Middle frontal gyrus (tissue), 1 donor: ENCODE measurements around the gene MAD1L1.

Experiments
- DNase-seq: peaks from one replicate; pipeline ENCODE4 v3.0.0-alpha.2; 2015; ENCODE audit warnings: low spot score; ENCODE audit errors: extremely low spot score

The MAD1L1 gene

DNA sequence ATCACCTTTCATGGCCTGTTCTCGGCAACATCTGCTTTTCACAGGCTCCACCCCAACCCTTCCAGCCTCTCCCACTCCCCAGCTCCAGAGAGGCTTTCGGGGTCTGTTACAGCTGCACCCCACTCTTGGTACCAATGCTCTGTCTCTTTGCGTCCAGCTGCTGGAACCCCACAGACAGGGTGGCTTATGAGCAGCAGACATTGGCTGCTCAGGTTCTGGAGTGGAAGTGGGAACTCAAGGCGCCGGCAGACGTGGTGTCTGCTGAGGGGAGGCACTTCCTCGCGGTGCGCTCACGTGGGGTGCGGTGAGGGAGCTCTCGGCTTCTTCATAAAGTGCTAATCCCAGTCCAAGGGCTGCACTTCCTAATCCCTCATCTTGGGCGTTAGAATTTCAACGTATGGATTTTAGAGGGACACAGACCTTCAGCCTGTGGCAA is 377.0 kb downstream of the MAD1L1 start:
- no peak for DNase-seq

DNA sequence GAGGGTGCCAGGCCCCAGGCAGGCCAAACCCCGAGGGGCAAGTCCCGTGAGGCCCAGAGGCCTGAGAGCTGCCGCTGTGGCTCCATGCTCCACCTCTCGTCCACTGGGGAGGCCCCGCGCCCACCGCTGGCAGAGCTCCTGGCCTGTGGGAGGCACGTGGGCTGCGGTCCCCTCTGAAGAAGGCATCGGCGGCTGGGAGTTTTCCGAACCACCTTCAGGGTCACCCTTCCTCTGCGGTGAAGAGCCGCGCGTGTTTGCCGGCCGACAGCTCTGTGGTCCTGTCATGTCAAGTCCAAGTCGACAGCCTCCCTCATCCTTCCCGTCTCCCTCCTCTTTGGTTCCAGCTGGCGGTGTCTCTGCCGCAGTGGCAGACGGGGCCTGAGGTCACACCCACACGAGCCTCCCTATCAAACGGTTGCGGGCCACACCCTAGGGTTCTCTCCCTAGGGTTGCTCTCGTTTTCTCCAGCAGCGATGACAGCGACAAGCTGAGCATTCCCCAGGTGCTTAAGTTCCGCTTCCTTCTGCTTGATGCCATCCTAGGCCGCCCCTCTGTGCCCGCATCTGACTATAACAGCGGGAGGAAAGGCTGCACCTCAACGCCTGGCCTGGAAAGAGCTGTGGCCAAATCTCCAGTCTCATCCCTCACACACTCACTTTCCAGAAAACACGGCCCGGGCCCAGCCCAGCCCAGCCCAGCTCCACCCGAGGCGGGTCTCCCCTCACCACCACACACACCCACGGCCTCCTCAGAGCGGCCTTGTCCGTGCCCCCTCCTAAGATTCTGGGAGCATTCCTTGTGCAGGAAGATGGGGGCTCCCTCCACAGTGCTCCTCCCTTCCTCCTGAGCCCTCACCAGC is 377.6 kb downstream of the MAD1L1 start:
- DNase-seq = no peak

DNA sequence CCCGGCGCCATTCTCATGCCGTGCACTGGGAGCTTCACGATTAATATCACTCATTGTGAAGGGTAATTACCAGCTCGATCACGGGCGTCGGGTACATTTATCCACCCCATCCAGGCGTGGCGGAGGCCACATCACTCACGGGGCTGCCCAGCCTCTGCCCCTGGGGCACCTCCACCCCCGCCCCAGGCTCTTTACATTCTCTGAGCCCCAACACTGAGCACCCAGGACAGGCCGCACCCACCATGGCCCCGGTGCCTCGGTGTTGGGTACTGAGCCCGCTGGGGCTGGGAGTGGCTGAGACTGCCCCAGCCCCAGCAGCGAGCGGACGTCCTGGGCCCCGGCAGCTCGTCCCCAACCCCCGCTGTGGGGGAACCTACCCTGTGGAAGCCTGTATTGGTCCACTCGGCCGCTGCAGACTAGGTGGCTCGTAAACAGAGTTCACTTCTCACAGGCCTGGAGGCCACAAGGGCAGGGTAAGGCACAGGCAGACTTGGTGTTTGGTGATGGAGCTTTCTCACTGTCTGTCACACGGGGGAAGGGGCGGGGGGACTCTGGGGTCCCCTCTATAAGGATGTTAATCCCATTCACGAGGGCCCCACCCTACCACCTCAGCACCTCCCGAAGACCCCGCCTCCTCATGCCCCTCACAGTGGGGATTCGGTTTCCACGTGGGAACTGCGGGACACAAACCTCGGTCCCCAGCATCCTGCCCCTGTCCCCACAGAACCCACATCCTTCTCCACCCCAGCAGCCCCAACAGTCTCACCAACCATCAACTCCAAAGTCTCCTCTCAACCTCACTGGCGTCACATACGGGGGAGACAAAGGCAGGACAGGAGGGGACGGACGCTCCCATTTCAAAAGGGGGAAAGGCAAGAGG is 378.5 kb downstream of the MAD1L1 start:
- DNase-seq = no peak

DNA sequence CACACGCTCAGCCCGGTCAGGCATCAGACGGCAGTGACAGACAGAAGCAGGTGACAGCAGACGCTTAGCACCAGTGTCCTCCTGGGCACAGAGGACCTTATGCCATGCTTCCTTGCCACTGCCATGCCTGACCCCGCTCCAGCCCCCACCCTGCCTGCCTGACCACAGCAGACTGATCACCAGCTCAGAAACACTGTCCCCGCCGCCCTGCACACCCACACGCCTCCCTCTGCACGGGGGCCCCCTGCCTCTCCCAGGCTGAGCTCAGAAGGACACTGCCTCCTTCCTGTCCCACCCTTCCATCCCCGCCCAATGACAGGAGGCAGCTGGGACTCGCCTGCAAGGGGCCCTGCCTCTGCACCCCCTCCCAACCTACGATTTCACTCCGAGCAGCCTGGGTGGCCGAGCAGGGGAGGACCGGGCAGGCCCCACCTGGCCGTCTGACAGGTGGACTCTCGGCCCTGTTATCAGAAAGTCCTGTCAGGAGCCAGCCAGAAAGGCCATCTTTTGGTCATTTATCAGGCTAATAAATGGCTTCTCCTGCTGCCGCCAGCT is 379.2 kb downstream of the MAD1L1 start:
- no peak for DNase-seq

DNA sequence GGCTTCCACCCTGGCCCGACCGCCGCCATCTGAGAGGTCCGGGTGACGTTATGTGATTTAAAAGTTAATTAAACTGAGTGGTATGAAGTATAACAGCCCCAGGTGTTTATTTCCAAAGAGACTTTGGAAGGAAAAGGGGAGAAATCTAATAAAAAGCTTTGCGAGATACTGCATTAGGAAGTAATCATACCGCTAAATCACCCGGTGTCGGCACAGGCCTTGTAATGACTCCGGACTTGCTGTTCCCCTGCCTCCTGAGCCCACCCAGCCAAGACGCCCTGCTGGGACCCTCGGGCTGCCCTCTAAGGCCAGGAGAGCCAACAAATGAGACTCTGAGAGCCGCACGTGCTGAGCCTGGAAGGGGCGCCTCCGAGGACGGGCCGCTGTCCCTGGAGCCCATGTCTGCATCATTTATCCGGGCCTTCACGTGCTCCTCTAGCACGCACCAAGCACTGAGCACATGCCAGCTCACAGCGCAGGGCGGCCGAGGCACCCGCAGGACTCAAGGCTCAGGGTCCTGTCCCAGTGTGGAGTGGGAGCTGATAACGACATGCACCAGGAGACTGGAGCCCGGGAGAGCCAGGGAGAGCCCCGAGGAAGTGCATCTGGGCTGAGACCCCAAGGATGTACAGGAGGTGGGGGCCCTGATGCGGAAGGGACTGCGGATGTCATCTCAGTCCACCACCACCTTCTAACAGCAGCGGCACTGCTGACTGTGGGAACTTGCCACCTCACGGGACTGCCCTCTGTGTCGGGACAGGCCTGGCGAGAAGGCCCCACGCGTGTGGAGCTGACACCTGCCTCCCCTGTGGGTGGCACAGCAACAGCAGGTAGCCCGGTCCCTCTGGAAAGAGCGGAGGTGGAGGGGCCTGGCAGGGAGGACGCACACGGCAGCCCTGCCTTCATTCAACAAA is 380.0 kb downstream of the MAD1L1 start:
- no peak for DNase-seq

DNA sequence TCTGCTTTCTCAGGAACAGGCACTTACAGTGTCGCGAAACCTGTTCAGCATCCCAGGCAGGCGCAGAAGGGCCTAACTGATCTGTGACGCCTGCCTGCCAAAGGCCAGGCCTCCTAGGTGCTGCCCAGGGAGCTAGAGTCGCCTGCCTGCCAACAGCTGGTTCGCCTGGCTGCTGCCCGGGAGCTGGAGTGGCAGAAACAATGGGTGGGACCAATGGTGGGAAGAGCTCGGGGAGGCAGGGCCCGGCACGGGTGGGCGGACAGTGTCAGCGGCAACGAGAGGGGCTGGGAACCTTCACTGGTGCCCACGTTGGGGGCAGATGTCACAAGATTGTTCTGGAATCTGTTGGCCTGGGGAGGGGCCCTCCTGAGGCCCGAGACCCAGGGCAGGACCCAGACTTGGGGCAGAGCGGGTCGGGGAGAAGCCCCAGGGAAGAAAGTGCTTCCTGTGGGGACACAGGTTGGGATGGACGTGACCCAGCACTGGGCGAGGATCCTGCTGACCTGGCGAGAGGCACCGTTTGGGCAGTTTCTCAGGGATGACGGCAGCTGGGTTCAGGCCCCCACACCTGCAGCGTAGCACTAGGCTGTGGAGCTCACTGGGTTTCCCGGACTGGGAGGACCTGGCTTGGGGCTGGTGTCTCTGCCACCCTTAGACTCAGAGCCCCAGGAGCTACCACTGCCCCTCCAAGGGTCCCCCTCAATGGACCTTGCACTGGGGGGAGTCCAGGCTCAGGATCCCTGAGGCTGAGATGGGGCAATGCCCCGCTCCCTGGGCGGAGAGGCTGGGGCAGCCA is 380.8 kb downstream of the MAD1L1 start:
- no peak for DNase-seq

DNA sequence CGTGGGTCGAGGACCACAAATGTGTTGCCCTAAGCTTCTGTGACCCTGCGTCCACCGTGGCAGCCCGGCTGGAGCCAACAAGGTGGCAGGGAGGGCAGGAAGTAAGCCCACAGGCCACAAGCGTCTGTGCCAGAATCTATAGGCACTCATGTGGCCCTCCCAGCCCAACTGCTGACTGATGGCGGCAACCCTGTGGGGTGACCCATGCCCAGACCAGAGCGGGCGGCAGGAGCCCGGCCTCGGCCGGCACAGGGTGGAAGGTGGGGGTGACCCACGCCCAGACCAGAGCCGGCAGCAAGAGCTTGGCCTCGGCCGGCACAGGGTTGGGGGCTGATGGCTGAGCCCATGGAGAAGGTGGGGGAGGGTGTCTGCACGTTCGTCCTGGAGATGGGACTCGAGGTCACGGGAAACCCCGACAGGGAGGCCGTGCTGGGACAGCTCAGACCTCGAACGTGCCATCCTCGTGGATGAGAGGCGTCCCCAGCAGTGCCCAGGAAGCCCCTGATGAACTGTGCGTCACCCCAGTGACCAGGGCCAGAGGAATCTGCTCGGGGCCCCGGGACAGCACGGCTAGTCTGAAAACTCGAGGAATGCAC is 381.7 kb downstream of the MAD1L1 start:
- no peak for DNase-seq

DNA sequence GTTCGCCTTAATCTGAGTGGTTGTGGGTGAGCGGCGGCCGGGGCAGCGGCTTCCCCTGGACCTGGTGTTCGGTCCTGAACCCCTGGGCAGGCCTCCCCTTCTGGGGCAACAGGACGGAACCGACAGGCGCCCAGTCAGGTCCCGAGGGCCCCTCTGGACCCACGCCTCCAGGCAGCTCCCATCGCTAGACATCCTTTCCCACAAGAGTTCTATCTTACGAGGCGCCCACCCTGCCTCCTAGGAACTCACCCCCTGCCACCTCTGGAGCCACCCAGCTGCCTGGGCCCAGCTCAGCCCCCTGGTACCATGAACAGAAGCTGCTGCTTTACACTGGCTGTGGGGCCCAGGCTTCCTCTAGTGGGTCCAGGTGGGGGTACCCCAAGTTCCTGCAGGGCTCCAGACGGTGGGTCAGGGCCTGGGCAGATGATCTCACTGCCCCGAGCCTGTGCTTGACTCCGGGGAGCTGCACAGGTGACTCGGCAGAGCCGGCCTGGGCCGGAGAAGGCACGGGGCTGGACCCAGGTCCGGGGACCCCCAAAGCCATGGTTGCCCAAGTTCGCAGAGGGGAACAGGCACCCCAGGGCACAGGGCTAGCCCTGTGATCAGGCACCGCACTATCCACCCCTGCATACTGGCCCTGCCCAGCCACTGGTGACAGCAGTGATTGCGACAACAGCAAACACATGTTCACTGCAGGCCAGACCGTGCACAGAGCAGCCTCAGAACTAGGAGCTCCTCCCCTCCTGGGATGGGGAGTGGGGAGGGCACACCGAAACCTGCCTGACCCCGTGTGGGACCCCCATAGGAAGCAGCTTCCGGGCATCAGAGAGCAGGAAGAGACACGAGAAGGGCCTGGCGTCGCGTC is 382.4 kb downstream of the MAD1L1 start:
- no peak for DNase-seq

DNA sequence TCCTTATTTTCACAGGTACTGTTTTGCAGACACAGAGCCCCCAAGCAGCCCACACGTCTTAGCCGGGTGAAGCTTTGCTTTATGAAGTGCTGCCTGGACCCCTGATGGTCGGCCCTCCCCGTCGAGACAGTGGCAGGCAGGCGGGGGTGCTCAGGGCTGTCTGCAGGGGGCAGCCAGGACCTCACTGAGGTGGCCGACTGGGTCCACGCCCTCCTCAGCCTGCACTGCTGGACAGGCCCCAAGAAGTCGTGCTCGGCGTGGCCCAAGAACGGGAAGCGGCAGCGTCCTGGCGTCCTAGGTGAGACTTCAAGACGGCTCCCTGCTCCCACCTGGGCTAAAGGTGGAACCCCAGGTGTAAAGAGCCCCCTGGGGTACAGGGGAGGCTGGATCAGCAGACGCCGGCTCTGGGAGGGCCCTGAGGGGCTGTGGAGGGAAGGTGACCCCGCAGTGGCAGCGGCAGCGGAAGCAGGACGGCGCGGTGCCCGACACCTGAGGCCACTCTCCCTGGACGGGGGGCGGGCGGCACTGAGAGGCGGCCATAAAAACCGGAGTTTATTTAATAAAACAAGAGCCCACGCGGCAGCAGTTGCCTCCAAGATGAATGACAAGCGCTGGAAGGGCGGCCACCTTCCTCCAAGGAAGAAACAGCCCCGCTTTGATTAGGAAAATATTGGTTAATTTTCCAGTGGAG is 383.2 kb downstream of the MAD1L1 start:
- no peak for DNase-seq

DNA sequence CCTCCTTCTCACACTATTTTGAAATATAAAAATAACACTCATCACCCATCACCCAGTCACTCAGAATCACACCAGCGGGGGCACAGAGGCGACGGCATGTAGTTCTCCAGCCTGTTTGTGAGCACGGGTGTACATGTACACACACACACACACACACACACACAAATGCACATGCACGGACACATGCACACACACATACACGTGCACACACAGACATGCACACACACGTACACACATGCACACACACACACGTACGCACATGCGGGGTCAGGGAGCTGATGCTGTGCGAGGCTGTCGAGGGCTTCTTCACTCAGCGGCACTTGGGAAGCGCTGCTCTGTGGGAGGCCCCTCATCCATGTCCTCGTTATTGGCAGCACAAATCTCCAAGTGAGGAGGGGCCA is 383.8 kb downstream of the MAD1L1 start:
- no peak for DNase-seq

DNA sequence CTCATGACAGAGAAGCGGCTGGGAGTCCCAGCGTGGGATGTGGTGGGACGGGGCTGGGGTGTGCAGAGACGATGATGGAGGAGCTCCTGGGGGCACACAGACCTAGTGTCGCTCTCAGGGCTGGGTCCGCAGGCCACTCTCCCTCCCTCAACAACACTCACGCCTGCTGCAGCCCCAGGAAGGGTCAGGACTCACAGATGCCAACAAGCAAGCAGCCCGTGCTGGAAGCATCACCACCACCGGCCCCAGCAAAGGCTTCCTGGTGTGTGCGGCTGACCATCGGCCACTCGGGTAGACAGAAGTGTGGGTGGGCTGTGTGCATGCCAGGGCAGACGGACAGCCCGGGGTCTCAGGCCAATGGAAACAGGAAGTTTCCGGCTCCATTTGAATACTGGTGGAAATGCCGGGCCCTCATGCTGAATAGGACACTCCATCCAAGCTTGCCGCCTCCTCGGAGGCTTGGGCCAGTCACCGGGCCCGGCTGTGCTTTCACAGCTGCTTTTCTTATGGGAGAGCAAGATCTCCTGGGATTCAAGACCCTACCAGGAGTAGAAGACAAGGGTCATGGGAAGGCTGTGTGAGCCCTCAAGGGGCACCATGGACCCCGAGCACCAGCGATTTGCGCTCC is 384.6 kb downstream of the MAD1L1 start:
- DNase-seq = no peak

DNA sequence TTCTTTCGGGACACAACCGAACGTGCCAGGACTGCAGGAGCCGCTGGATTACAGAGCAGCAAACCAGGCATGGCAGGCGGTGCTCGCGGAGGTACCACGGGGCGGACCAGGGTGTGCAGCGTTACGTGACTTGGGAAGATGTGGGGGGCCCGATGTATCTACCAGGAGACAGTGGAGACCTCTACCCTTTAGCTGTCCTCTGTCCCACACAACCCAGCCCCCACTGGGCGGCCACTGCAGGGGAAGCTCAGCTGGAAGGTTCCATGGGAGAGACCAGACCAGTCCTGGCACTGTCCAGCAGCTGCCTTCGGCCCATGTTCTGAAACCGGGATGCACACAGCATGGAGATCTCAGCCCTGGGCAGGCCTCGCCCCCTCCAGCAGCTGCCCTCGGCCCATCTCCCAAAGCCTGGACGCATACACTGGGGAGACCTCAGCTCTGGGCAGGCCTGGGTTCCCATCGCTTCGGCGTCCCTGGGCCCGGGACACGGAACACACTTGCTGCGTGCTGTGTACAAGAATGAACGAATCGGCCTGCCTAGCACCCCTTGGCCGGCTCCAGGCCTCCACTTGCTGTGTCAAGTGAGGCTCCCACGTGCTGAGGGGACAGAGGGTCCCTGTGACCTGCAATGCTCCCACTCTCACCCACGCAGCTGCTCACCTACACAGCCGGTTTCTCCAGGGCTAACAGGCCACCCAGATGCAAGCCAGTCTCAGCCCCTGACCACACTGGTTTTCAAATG is 385.3 kb downstream of the MAD1L1 start:
- no peak for DNase-seq

DNA sequence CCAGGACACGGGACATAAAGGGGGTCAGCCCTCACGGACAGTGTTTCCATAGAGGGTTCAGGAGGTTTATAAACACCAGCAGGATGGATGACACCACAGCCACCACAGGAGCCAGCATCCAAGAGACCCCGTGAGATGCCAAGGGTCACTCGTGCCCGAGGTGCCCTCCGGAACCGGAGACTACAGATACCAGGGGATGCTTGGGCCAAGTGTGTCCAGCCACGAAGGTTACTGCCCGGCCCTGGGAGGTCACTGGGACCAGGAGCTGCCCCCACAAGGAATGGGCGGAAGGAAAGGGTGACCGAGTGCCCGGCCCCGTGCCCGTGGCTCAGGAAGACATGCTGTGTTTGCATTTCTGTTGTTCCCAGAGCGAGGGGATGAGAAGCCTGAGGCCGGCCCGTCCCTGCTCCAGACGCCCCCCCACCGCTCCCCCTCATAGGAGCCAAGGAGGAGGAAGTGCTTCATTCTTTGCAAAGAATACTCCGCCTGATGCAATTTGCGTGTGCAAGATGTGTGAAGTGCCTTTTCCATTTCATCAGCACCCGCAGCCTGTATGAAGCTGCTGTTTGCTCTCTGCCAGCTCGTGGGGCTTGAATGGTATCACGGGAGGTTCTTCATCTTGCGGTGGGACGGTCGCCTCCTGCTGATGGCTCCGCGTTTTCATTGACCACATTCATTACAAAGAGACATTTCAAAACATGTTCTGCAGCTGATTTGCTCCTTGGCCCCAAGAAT is 386.2 kb downstream of the MAD1L1 start:
- no peak for DNase-seq

DNA sequence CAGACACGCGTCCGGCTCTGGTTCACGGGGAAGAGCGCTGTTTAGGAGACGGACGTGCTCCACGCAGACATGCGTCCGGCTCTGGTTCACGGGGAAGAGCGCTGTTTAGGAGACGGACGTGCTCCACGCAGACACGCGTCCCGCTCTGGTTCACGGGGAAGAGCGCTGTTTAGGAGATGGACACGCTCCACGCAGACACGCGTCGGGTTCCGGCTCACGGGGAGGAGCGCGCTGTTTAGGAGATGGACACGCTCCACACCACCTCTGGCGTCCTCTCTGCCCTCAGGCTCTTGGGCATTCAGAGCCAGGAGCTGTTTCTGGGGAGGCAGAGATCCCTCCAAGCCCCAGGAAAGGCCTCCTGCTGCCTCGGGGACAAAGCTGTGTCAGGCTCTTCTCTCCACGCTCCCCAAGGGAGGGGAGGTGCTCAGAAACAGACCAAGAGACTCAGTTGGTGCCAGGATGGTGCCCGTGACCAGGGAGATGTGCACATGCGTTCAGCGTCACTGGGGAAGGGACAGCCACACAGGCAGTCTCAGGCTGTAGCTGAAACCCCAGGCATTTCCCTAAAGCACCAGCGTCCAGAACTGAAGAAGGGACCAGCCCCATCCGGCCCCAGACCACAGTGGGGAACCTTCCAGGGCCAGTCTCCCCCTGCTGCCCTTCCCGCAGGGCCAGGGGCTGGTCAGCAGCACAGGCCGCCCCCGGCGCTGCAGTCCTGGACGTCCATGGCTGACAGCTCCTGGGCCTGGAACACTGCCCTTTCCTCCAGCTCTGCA is 387.0 kb downstream of the MAD1L1 start:
- DNase-seq = no peak

DNA sequence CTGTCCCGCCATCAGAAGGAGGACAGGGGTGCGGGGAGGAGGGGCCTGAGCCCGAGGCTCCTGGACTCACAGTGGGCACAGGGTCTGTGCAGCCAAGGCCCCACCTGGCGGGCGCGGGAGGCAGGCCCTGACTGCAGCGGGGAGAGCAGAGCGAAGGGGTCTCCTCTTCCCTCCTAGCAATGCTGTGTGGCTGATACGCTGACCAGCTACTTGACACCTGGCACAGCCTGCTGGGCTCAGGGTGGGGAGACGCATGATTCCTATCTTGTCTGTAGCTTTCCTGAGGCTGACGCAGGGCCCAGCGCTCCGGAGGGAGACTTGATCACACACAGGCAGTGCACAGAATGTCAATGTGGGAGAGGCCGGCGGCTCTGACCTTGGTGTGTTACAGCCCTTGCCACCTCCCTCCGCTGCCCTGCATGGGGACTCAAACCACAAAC is 387.8 kb downstream of the MAD1L1 start:
- no peak for DNase-seq
